Neural cell (in vitro differentiated cells): ENCODE data around the gene GSG1. TPM values are rescaled to one million over a fixed set of nuclear protein-coding genes. Genes with fewer than 3 reads are reported as not detected.

ENCODE experiments used
- H2AFZ ChIP-seq: fragments of 200-600, 300-800 bp; sonication (generic), shearing (Covaris generic); 2 replicates; pipeline ENCODE4 v1.6.0; 2014; ENCODE audit warnings: low read depth, mild to moderate bottlenecking, antibody characterized with exemption, low read length, moderate library complexity
- H3F3A ChIP-seq: fragments of 200-600 bp; shearing (Covaris generic); 2 replicates; pipeline ENCODE4 v1.6.1; 2016; ENCODE audit warnings: mild to moderate bottlenecking, moderate library complexity, mixed read lengths, antibody characterized with exemption, low read length; ENCODE audit not compliant: insufficient read depth, poor library complexity, severe bottlenecking
- H3K27ac ChIP-seq: fragments of 200-600, 300-800 bp; sonication (generic), shearing (Covaris generic); 2 replicates; pipeline ENCODE4 v1.5.1; 2014; ENCODE audit warnings: mild to moderate bottlenecking, low read length, moderate library complexity
- H3K27me3 ChIP-seq: fragments of 300-800, 200-600 bp; sonication (generic), shearing (Covaris generic); 2 replicates; pipeline ENCODE4 v1.6.0; 2014; ENCODE audit warnings: mild to moderate bottlenecking, low read depth, low read length, moderate library complexity; ENCODE audit not compliant: insufficient read depth
- H3K36me3 ChIP-seq: fragments of 300-800, 200-600 bp; sonication (generic), shearing (Covaris generic); 2 replicates; pipeline ENCODE4 v1.5.1; 2014; ENCODE audit warnings: mild to moderate bottlenecking, antibody characterized with exemption, low read length, moderate library complexity; ENCODE audit not compliant: insufficient read depth
- H3K4me2 ChIP-seq: fragments of 300-800, 200-600 bp; sonication (generic), shearing (Covaris generic); 2 replicates; pipeline ENCODE4 v1.6.0; 2014; ENCODE audit warnings: mild to moderate bottlenecking, low read length
- H3K4me3 ChIP-seq: fragments of 300-800, 200-600 bp; sonication (generic), shearing (Covaris generic); 2 replicates; pipeline ENCODE4 v1.5.1; 2014; ENCODE audit warnings: mild to moderate bottlenecking, low read length, moderate library complexity
- H3K79me2 ChIP-seq: fragments of 200-600 bp; shearing (Covaris generic); replicated peaks from 2 replicates; pipeline ENCODE4 v1.6.0; 2014; ENCODE audit warnings: mild to moderate bottlenecking, low read length, moderate library complexity; ENCODE audit not compliant: insufficient read depth
- H3K9ac ChIP-seq: fragments of 300-800, 200-600 bp; sonication (generic), shearing (Covaris generic); 2 replicates; pipeline ENCODE4 v1.6.1; 2016; ENCODE audit warnings: mild to moderate bottlenecking, low read length, mixed read lengths
- H3K9me2 ChIP-seq: fragments of 200-600 bp; shearing (Covaris generic); 2 replicates; pipeline ENCODE4 v1.6.1; 2016; ENCODE audit warnings: mild to moderate bottlenecking, low read length, mixed read lengths; ENCODE audit not compliant: insufficient read depth
- H3K9me3 ChIP-seq: fragments of 200-600, 300-800 bp; sonication (generic), shearing (Covaris generic); 2 replicates; pipeline ENCODE4 v1.6.1; 2016; ENCODE audit warnings: mild to moderate bottlenecking, mixed run types, low read length, moderate library complexity, mixed read lengths
- H4K20me1 ChIP-seq: fragments of 200-600 bp; shearing (Covaris generic); 2 replicates; pipeline ENCODE4 v1.6.1; 2016; ENCODE audit warnings: mild to moderate bottlenecking, mixed run types; ENCODE audit not compliant: insufficient read depth
- CTCF ChIP-seq: fragments of 450-650 bp; IDR thresholded peaks from 2 replicates; pipeline ENCODE4 v1.5.1; 2014; ENCODE audit warnings: antibody characterized with exemption, mild to moderate bottlenecking, moderate library complexity; ENCODE audit not compliant: poor library complexity, severe bottlenecking
- EP300 ChIP-seq: fragments of 450-650 bp; conservative IDR thresholded peaks from 2 replicates; pipeline ENCODE4 v1.6.1; 2014; ENCODE audit warnings: antibody characterized with exemption, mild to moderate bottlenecking, moderate library complexity; ENCODE audit not compliant: poor library complexity, severe bottlenecking
- POLR2AphosphoS5 ChIP-seq: IDR thresholded peaks from 2 replicates; pipeline ENCODE4 v1.6.1; 2012
- REST ChIP-seq: IDR thresholded peaks from 2 replicates; pipeline ENCODE4 v1.6.1; 2012; ENCODE audit warnings: borderline replicate concordance
- SMC3 ChIP-seq: fragments of 450-650 bp; conservative IDR thresholded peaks from 2 replicates; pipeline ENCODE4 v1.6.1; 2014; ENCODE audit warnings: antibody characterized with exemption, mild to moderate bottlenecking, moderate library complexity; ENCODE audit not compliant: poor library complexity
- polyA plus RNA-seq: library from polyadenylated mRNA; depleted of rRNA; stranded (reverse); fragments of >200 nt; gene quantifications from 2 replicates; pipeline ENCODE4 v1.2.3, GENCODE V29; 2014

Gene GSG1
- polyA plus RNA-seq, 1 donor from 2014 or later = 0.17 TPM

- Histone ChIP-seq H3K79me2 (no peaks in the 10 kb centered on the region), H4K20me1 (no peaks in the 10 kb centered on the region), H2AFZ (no peak overlapping the region), H3F3A (peaks cover 4% of the 10 kb centered on the region), H3K27ac (no peak overlapping the region), H3K4me3 (no peak overlapping the region), H3K9me3 (no peaks in the 10 kb centered on the region), H3K4me2 (no peak overlapping the region), H3K27me3 (no peaks in the 10 kb centered on the region), H3K9me2 (no peaks in the 10 kb centered on the region), H3K36me3 (no peaks in the 10 kb centered on the region), H3K9ac (no peak overlapping the region)
- TF ChIP-seq SMC3 = no peak
- TF ChIP-seq REST = no peak
These were observed 839 bp downstream of the GSG1 start for GRCh38 chr12:13102461-13103195.

GRCh38 chr12:13101821-13102375, 1.6 kb downstream of the GSG1 start:
- H4K20me1 ChIP-seq = no peaks in the 10 kb centered on the region
- peaks cover 4% of the 10 kb centered on the region for H3F3A ChIP-seq
- H3K9ac ChIP-seq = peak overlapping the region; percentile 75
- H2AFZ ChIP-seq = peak overlapping the region; percentile 81
- no peaks in the 10 kb centered on the region for H3K79me2 ChIP-seq
- peak overlapping the region; percentile 76 for H3K27ac ChIP-seq
- no peaks in the 10 kb centered on the region for H3K9me3 ChIP-seq
- H3K27me3 ChIP-seq = no peaks in the 10 kb centered on the region
- no peaks in the 10 kb centered on the region for H3K9me2 ChIP-seq
- peak overlapping the region; percentile 68 for H3K4me3 ChIP-seq
- TF ChIP-seq EP300 (no peak), CTCF (no peak), REST (no peak), SMC3 (no peak), POLR2AphosphoS5 (no peak)
- H3K4me2 ChIP-seq = no peak overlapping the region
- H3K36me3 ChIP-seq = no peaks in the 10 kb centered on the region
